IMR-90 (cell line): ENCODE results near the gene AMOTL1. TPM values are rescaled to one million over a fixed set of nuclear protein-coding genes. Genes with fewer than 3 reads are reported as not detected.

Experiments used
- ATAC-seq: fragments of 200-7000 bp; cut with Tn5 transposase; 2 replicates; pipeline ENCODE4 v1.9.1; 2020; ENCODE audit warnings: low read depth, mild to moderate bottlenecking, moderate library complexity
- BruUV-seq: library from RNA; stranded (reverse); fragments of 400-500 nt; replicated peaks from 2 replicates; lab custom pipeline; 2021; lab: Mats Ljungman, UMichigan
- CTCF ChIA-PET: fragments of 300-600 bp; formaldehyde crosslinking; extraction: SDS; loops from one replicate; lab custom pipeline; 2021; ENCODE audit warnings: antibody characterized with exemption; lab: Yijun Ruan, JAX
- POLR2A ChIA-PET: fragments of 300-600 bp; sonication (Branson Sonifier 250); formaldehyde crosslinking; loops from one replicate; lab custom pipeline; 2022; ENCODE audit warnings: antibody characterized with exemption; ENCODE audit not compliant: unreplicated experiment; lab: Charles Lee
- DNase-seq: peaks from one replicate; pipeline ENCODE4 v3.0.0; 2013
- H2AFZ ChIP-seq: replicated peaks from 2 replicates; pipeline ENCODE3; 2013; ENCODE audit warnings: low read length, mild to moderate bottlenecking; ENCODE audit not compliant: poor library complexity
- H2AK5ac ChIP-seq: 2 replicates; pipeline ENCODE4 v1.6.1; 2013; ENCODE audit warnings: low read depth, low read length, inconsistent platforms
- H2AK9ac ChIP-seq: replicated peaks from 2 replicates; pipeline ENCODE3; 2013; ENCODE audit warnings: mild to moderate bottlenecking, low read depth, low read length, moderate library complexity; ENCODE audit not compliant: poor library complexity
- H2BK120ac ChIP-seq: 2 replicates; pipeline ENCODE4 v1.6.1; 2013; ENCODE audit warnings: low read depth, low read length, inconsistent platforms
- H2BK15ac ChIP-seq: 3 replicates; pipeline ENCODE4 v1.6.1; 2013; ENCODE audit warnings: low read depth, low read length, inconsistent platforms
- H2BK20ac ChIP-seq: 2 replicates; pipeline ENCODE4 v1.6.1; 2013; ENCODE audit warnings: low read depth, mild to moderate bottlenecking, inconsistent platforms, low read length, moderate library complexity
- H2BK5ac ChIP-seq: 2 replicates; pipeline ENCODE4 v1.6.1; 2013; ENCODE audit warnings: mild to moderate bottlenecking, low read depth, low read length, inconsistent platforms; ENCODE audit not compliant: poor library complexity, severe bottlenecking
- H3K14ac ChIP-seq: replicated peaks from 2 replicates; pipeline ENCODE4 v1.6.1; 2013; ENCODE audit warnings: low read depth, low read length, inconsistent platforms
- H3K18ac ChIP-seq: 2 replicates; pipeline ENCODE4 v1.6.1; 2013; ENCODE audit warnings: low read depth, low read length, control low read depth
- H3K23ac ChIP-seq: 2 replicates; pipeline ENCODE4 v1.6.1; 2013; ENCODE audit warnings: low read depth, low read length, inconsistent platforms
- H3K27ac ChIP-seq: 2 replicates; pipeline ENCODE4 v1.5.1; 2013; ENCODE audit warnings: mild to moderate bottlenecking, control low read depth, low read length; ENCODE audit not compliant: insufficient read depth
- H3K27me3 ChIP-seq: 2 replicates; pipeline ENCODE4 v1.6.1; 2013; ENCODE audit warnings: low read length; ENCODE audit not compliant: control insufficient read depth, insufficient read depth
- H3K36me3 ChIP-seq: 2 replicates; pipeline ENCODE4 v1.6.1; 2013; ENCODE audit warnings: low read length, mixed read lengths; ENCODE audit not compliant: control insufficient read depth, insufficient read depth
- H3K4ac ChIP-seq: 2 replicates; pipeline ENCODE4 v1.6.1; 2013; ENCODE audit warnings: low read depth, low read length, inconsistent platforms
- H3K4me1 ChIP-seq: 2 replicates; pipeline ENCODE4 v1.6.1; 2013; ENCODE audit warnings: low read length, mixed read lengths; ENCODE audit not compliant: control insufficient read depth, insufficient read depth
- H3K4me2 ChIP-seq: 2 replicates; pipeline ENCODE4 v1.6.1; 2013; ENCODE audit warnings: low read depth, mild to moderate bottlenecking, control low read depth, low read length, moderate library complexity
- H3K4me3 ChIP-seq: 2 replicates; pipeline ENCODE4 v1.5.1; 2013; ENCODE audit warnings: low read depth, mild to moderate bottlenecking, control low read depth, low read length, moderate library complexity; ENCODE audit not compliant: insufficient read depth
- H3K56ac ChIP-seq: 2 replicates; pipeline ENCODE4 v1.6.1; 2013; ENCODE audit warnings: low read length, inconsistent platforms; ENCODE audit not compliant: insufficient read depth; ENCODE audit errors: extremely low read depth
- H3K79me1 ChIP-seq, 2 experiments: 2 replicates each; pipeline ENCODE4 v1.6.1; 2013; ENCODE audit warnings: low read length in 2 of 2, inconsistent platforms in 1 of 2, low read depth in 1 of 2
- H3K9ac ChIP-seq: 2 replicates; pipeline ENCODE4 v1.6.1; 2013; ENCODE audit warnings: low read depth, low read length, control low read depth
- H3K9me1 ChIP-seq: 2 replicates; pipeline ENCODE4 v1.6.1; 2013; ENCODE audit warnings: low read length, inconsistent platforms; ENCODE audit not compliant: insufficient read depth
- H3K9me3 ChIP-seq: 2 replicates; pipeline ENCODE4 v1.6.1; 2013; ENCODE audit warnings: low read length; ENCODE audit not compliant: control insufficient read depth, insufficient read depth
- H4K20me1 ChIP-seq: 2 replicates; pipeline ENCODE4 v1.6.1; 2013; ENCODE audit warnings: low read length, inconsistent platforms; ENCODE audit not compliant: insufficient read depth
- H4K5ac ChIP-seq: 2 replicates; pipeline ENCODE4 v1.6.1; 2013; ENCODE audit warnings: mild to moderate bottlenecking, low read depth, low read length, control low read depth
- H4K8ac ChIP-seq, 2 experiments: 2 replicates each; pipeline ENCODE4 v1.6.1; 2013; ENCODE audit warnings: low read depth in 2 of 2, low read length in 2 of 2, control low read depth in 1 of 2, inconsistent platforms in 1 of 2
- H4K91ac ChIP-seq: 2 replicates; pipeline ENCODE4 v1.6.1; 2013; ENCODE audit warnings: low read depth, low read length, inconsistent platforms; ENCODE audit not compliant: insufficient read depth
- CEBPB ChIP-seq: IDR thresholded peaks from 2 replicates; pipeline ENCODE4 v1.6.1; 2012; ENCODE audit warnings: low read depth, low read length, improper control_type of control experiment
- NFE2L2 ChIP-seq: fragments of 150-350 bp; IDR thresholded peaks from 2 replicates; pipeline ENCODE4 v1.6.1; 2016; ENCODE audit warnings: low read depth, mild to moderate bottlenecking, low read length
- RCOR1 ChIP-seq: IDR thresholded peaks from 2 replicates; pipeline ENCODE4 v1.6.1; 2012; ENCODE audit warnings: mild to moderate bottlenecking, low read length, improper control_type of control experiment; ENCODE audit not compliant: insufficient replicate concordance
- WGBS, 2 experiments: methylation state at CpG; one replicate each; pipeline versions ENCODE4 v1.1.5 to v1.1.7; 2013; ENCODE audit warnings: missing lambda C conversion rate in 2 of 2; ENCODE audit not compliant: insufficient read length in 1 of 2; ENCODE audit errors: extremely low coverage in 2 of 2; 5-methylcytosine and 5-hydroxymethylcytosine counted together
- dilution Hi-C: fragments of 300-500 bp; cut with HindIII; formaldehyde crosslinking; loops from one replicate; pipeline ENCODE4 v1.14.3; 2018; ENCODE audit warnings: low sequenced_read_pairs; ENCODE audit not compliant: unreplicated experiment
- in situ Hi-C: fragments of 300-500 bp; cut with MboI; formaldehyde crosslinking; loops from 3 replicates; pipeline ENCODE4 v1.14.3; 2019; ENCODE audit warnings: low sequenced_read_pairs, inconsistent platforms, mixed read lengths
- intact Hi-C: fragments of 100-400 bp; cut with micrococcal nuclease; formaldehyde crosslinking; loops from 2 replicates; pipeline ENCODE4 v1.10.0; 2022
- polyA plus RNA-seq, 3 experiments: library from polyadenylated mRNA; depleted of rRNA; stranded (reverse); fragments of >200 nt; gene quantifications; 2 replicates each; pipeline ENCODE4 v1.2.3, GENCODE V29; 2012; ENCODE audit warnings: low replicate concordance in 1 of 3
- total RNA-seq: library from RNA; depleted of rRNA; stranded (reverse); fragments of >200 nt; gene quantifications from 2 replicates; pipeline ENCODE4 v1.2.3, GENCODE V29; 2012

The AMOTL1 gene
- total and polyA plus RNA-seq, 2 of the 4 experiments (the other 2 are of a cell fraction) = 18.6 to 49.5 TPM

DNA sequence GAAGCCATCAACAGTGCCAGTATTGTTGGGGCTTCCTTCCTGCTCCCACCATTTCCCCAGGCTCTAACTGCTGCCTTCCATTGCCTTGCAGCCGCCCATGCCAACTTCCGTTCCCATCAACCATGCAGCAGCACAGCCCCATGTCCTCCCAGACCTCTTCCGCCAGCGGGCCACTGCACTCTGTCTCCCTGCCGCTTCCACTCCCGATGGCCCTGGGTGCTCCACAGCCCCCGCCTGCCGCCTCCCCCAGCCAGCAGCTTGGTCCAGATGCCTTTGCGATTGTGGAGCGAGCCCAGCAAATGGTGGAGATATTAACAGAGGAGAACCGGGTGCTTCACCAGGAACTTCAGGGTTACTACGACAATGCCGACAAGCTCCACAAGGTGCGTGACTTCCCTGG, 53.3 kb downstream of the AMOTL1 start:
- no TSS peak for BruUV-seq
- no peak overlapping the region for H2AK5ac ChIP-seq
- TF ChIP-seq NFE2L2 (no peak), CEBPB (no peak), RCOR1 (no peak)
- dilution Hi-C loops (no loop called here), intact Hi-C loops (no loop called here), in situ Hi-C loops (no loop called here)
- POLR2A ChIA-PET = no interaction called here
- H2BK5ac ChIP-seq = no peak overlapping the region
- peaks cover 10% of the 10 kb centered on the region; the same call in 1 of the 2 replicates for H3K9me1 ChIP-seq
- H3K4me3 ChIP-seq = no peak overlapping the region
- no peak for DNase-seq
- H3K27ac ChIP-seq = no peak overlapping the region
- no peak overlapping the region for H2BK15ac ChIP-seq
- no peak overlapping the region for H2BK20ac ChIP-seq
- H3K14ac ChIP-seq = no peak overlapping the region
- no peak overlapping the region for H4K91ac ChIP-seq
- no peak overlapping the region for H4K8ac ChIP-seq
- CTCF ChIA-PET = interaction anchor here (0.6 kb wide), 1 partner anchor 1651 kb away, joined by 3 read pairs; no protein-coding TSS in a partner anchor
- ATAC-seq = no peak
- H4K5ac ChIP-seq = no peak overlapping the region
- no peaks in the 10 kb centered on the region for H4K20me1 ChIP-seq
- H3K79me1 ChIP-seq = peaks cover 62 to 74% of the 10 kb centered on the region in 2 experiments
- no peak overlapping the region for H3K4ac ChIP-seq
- H3K4me2 ChIP-seq = no peak overlapping the region
- peaks cover 54% of the 10 kb centered on the region for H3K36me3 ChIP-seq
- no peak overlapping the region for H3K18ac ChIP-seq
- no peaks in the 10 kb centered on the region for H3K9me3 ChIP-seq
- H3K9ac ChIP-seq = no peak overlapping the region
- no peak overlapping the region for H2BK120ac ChIP-seq
- H3K56ac ChIP-seq = no peak overlapping the region
- H3K23ac ChIP-seq = no peak overlapping the region
- WGBS, 2 experiments = 98% methylated on average over 5 of the region's 14 CpGs; no CpG with 5 or more reads in 1 of the 2 experiments
- no peak overlapping the region for H2AFZ ChIP-seq
- 0 out of 2 replicates have a peak, but pooled peaks cover 2% of the 10 kb centered on the region for H3K4me1 ChIP-seq
- no peak overlapping the region for H2AK9ac ChIP-seq
- no peaks in the 10 kb centered on the region for H3K27me3 ChIP-seq
